ENCODE measurements around the gene HELZ. TPM values are rescaled to one million over a fixed set of nuclear protein-coding genes. Genes with fewer than 3 reads are reported as not detected.

Gene HELZ
- total and polyA plus RNA-seq, 2 donors (not counting 3 experiments of a cell fraction or from before 2014, with no cell fraction given), result 8.0 to 47.3 TPM

DNA sequence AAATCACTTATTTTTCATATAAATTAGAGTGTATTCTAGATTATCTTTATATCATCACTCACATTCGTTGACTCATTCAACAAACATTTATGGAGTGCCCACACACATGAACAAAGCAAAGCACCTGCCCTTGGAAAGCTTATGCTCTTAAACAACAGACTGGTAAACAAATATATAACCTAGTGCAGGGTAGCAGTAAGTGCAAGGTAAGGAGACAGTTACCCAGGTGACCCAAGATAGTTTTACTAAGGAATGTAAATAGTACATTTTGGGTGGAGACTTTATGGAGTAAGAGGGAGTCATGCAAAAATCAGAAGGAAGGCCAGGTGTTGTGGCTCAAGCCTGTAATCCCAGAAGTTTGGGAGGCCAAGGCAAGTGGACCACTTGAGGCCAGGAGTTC, 40.4 kb upstream of the HELZ start:
- BruUV-seq (replicated peaks), result no TSS peak
- Histone ChIP-seq H3K27me3 (ENCODE audit: control insufficient read depth in 2 of 2, insufficient read depth in 2 of 2, low read length in 2 of 2) (no peaks in the 10 kb centered on the region), H4K20me1 (replicated peaks; ENCODE audit: control insufficient read depth, extremely low read depth, insufficient read depth, low read length) (no peaks in the 10 kb centered on the region), H3K27ac (ENCODE audit: insufficient read depth, low read depth, low read length) (no peak overlapping the region), H3K4me2 (ENCODE audit: insufficient read depth, low read length) (no peak overlapping the region), H3K9me3 (replicated peaks; ENCODE audit: control insufficient read depth, insufficient read depth, low read length) (no peaks in the 10 kb centered on the region), H3K36me3 (ENCODE audit: control insufficient read depth in 2 of 2, extremely low read depth in 1 of 2, insufficient read depth in 2 of 2, low read length in 2 of 2) (no peaks in the 10 kb centered on the region), H3K4me1 (ENCODE audit: control insufficient read depth, extremely low read depth, insufficient read depth, low read length) (peaks cover 7% of the 10 kb centered on the region), H3K4me3 (replicated peaks in 1 of 3; ENCODE audit: insufficient read depth in 1 of 3, low read depth in 1 of 3, low read length in 3 of 3) (no peak overlapping the region), H2AFZ (ENCODE audit: low read depth, low read length) (no peak overlapping the region), H3K9ac (replicated peaks; ENCODE audit: extremely low read depth, insufficient read depth, low read length) (no peak overlapping the region), H3K9me1 (replicated peaks; ENCODE audit: control insufficient read depth, extremely low read depth, insufficient read depth, low read length) (no peaks in the 10 kb centered on the region), H3K79me2 (ENCODE audit: control insufficient read depth, insufficient read depth, low read length) (no peaks in the 10 kb centered on the region)
- TF ChIP-seq GATA2 (IDR thresholded peaks at IDR 0.05; ENCODE audit: insufficient read depth, insufficient read length, low read depth, low read length), result no peak
- ChIA-PET POLR2A (no interaction called here), CTCF (no interaction called here)
- DNase-seq (ENCODE audit: low read depth, low spot score), result no peak
- intact Hi-C loops (cut with micrococcal nuclease) (loop anchor here (10.0 kb wide), 1 partner anchor 171 kb away; no protein-coding TSS in a partner anchor), dilution Hi-C loops (cut with MboI; ENCODE audit: extremely low pct_ligation_motif_present, low sequenced_read_pairs) (no loop called here)
- FAIRE-seq, result no peak

DNA sequence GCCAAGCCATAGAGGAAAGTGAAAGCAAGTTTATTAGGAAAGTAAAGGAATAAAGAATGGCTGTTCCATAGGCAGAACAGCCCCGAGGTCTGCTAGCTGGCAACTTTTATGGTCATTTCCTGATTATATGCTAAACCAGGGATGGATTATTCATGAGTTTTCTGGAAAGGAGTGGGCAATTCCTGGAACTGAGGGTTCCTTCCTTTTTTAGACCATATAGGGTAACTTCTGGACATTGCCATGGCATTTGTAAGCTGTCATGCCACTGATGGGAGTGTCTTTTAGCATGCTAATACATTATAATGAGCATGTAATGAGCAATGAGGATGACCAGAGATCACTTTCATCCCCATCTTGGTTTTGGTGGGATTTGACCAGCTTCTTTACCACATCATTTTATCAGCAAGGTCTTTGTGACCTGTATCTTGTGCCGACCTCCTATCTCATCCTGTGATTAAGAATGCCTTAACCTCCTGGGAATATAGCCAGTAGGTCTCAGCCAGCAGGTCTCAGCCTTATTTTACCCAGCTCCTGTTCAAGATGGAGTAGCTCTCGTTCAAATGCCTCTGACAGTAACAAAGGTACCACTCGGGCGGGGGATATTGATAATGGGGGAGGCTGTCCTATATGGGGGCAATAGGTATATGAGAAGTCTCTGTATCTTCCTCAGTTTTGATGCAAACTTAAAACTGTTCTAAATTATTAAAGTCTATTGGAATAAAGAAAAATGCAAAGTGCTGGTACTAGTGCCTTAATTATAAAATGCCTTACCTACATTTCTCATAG, 38.9 kb upstream of the HELZ start:
- no TSS peak for BruUV-seq (replicated peaks)
- H3K27me3 ChIP-seq (ENCODE audit: control insufficient read depth in 2 of 2, insufficient read depth in 2 of 2, low read length in 2 of 2), result no peaks in the 10 kb centered on the region
- H3K9me1 ChIP-seq (replicated peaks; ENCODE audit: control insufficient read depth, extremely low read depth, insufficient read depth, low read length), result no peaks in the 10 kb centered on the region
- dilution Hi-C loops (cut with MboI; ENCODE audit: extremely low pct_ligation_motif_present, low sequenced_read_pairs), result no loop called here
- FAIRE-seq (no peak), DNase-seq (ENCODE audit: low read depth, low spot score) (no peak)
- H3K36me3 ChIP-seq (ENCODE audit: control insufficient read depth in 2 of 2, extremely low read depth in 1 of 2, insufficient read depth in 2 of 2, low read length in 2 of 2), result no peaks in the 10 kb centered on the region
- intact Hi-C loops (cut with micrococcal nuclease), result loop anchor here (10.0 kb wide), 1 partner anchor 169 kb away; no protein-coding TSS in a partner anchor
- TF ChIP-seq MYC (IDR thresholded peaks at IDR 0.05; ENCODE audit: low read depth, low read length), result no peak
- TF ChIP-seq, protein P1, sequence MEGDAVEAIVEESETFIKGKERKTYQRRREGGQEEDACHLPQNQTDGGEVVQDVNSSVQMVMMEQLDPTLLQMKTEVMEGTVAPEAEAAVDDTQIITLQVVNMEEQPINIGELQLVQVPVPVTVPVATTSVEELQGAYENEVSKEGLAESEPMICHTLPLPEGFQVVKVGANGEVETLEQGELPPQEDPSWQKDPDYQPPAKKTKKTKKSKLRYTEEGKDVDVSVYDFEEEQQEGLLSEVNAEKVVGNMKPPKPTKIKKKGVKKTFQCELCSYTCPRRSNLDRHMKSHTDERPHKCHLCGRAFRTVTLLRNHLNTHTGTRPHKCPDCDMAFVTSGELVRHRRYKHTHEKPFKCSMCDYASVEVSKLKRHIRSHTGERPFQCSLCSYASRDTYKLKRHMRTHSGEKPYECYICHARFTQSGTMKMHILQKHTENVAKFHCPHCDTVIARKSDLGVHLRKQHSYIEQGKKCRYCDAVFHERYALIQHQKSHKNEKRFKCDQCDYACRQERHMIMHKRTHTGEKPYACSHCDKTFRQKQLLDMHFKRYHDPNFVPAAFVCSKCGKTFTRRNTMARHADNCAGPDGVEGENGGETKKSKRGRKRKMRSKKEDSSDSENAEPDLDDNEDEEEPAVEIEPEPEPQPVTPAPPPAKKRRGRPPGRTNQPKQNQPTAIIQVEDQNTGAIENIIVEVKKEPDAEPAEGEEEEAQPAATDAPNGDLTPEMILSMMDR (IDR thresholded peaks at IDR 0.05; ENCODE audit: extremely low read depth in 1 of 2, insufficient read depth in 1 of 2, low read depth in 1 of 2, low read length in 2 of 2), result no peak
- TF ChIP-seq POLR2AphosphoS5 (IDR thresholded peaks at IDR 0.05; ENCODE audit: insufficient read depth, low read depth, low read length), result no peak
- TF ChIP-seq, protein P2, sequence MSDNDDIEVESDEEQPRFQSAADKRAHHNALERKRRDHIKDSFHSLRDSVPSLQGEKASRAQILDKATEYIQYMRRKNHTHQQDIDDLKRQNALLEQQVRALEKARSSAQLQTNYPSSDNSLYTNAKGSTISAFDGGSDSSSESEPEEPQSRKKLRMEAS (IDR thresholded peaks at IDR 0.05; ENCODE audit: insufficient read depth, insufficient read length), result no peak
- ChIA-PET CTCF (no interaction called here), POLR2A (no interaction called here)
- no peaks in the 10 kb centered on the region for H4K20me1 ChIP-seq (replicated peaks; ENCODE audit: control insufficient read depth, extremely low read depth, insufficient read depth, low read length)
- H3K9ac ChIP-seq (replicated peaks; ENCODE audit: extremely low read depth, insufficient read depth, low read length), result no peak overlapping the region
- no peaks in the 10 kb centered on the region for H3K79me2 ChIP-seq (ENCODE audit: control insufficient read depth, insufficient read depth, low read length)
- H3K4me3 ChIP-seq (replicated peaks in 1 of 3; ENCODE audit: insufficient read depth in 1 of 3, low read depth in 1 of 3, low read length in 3 of 3), result no peak overlapping the region
- no peak overlapping the region for H2AFZ ChIP-seq (ENCODE audit: low read depth, low read length)
- no peaks in the 10 kb centered on the region for H3K9me3 ChIP-seq (replicated peaks; ENCODE audit: control insufficient read depth, insufficient read depth, low read length)
- H3K27ac ChIP-seq (ENCODE audit: insufficient read depth, low read depth, low read length), result no peak overlapping the region
- H3K4me1 ChIP-seq (ENCODE audit: control insufficient read depth, extremely low read depth, insufficient read depth, low read length), result no peaks in the 10 kb centered on the region
- H3K4me2 ChIP-seq (ENCODE audit: insufficient read depth, low read length), result no peak overlapping the region
